HEK293 (cell line): Measurements from ENCODE around the gene KCNAB2.

ENCODE experiments used
- CTCF ChIA-PET: fragments of 350-600 bp; formaldehyde crosslinking; extraction: SDS; loops from one replicate; lab custom pipeline; 2021; ENCODE audit warnings: antibody characterized with exemption; lab: Yijun Ruan, JAX
- POLR2A ChIA-PET: fragments of 300-600 bp; formaldehyde crosslinking; extraction: SDS; loops from one replicate; lab custom pipeline; 2020; ENCODE audit warnings: antibody characterized with exemption, inconsistent platforms; lab: Yijun Ruan, JAX
- H3K27ac ChIP-seq: fragments of 200-500 bp; sonication (Bioruptor generic); 2 replicates; pipeline ENCODE4 v1.5.1; 2014; ENCODE audit warnings: low read depth, low read length, control low read depth, inconsistent platforms; ENCODE audit errors: extremely low read depth
- H3K36me3 ChIP-seq, 2 experiments: fragments of 200-500 bp in 1 of 2; sonication (Bioruptor generic) in 1 of 2; 1 replicate in 1 of 2; 2 replicates in 1 of 2; pipeline ENCODE4 v1.5.1; 2014 to 2017; ENCODE audit warnings: inconsistent platforms in 2 of 2, low read length in 2 of 2; ENCODE audit not compliant: control insufficient read depth in 2 of 2, insufficient read depth in 1 of 2
- H3K4me1 ChIP-seq: fragments of 200-500 bp; sonication (Bioruptor generic); 2 replicates; pipeline ENCODE4 v1.5.1; 2014; ENCODE audit warnings: mild to moderate bottlenecking, low read length, inconsistent platforms; ENCODE audit not compliant: control insufficient read depth, insufficient read depth
- H3K4me3 ChIP-seq: 2 replicates; pipeline ENCODE4 v1.5.1; 2011; ENCODE audit warnings: low read depth, mild to moderate bottlenecking, control low read depth, low read length, moderate library complexity
- H3K9me3 ChIP-seq: fragments of 200-500 bp; sonication (Bioruptor generic); 2 replicates; pipeline ENCODE4 v1.5.1; 2014; ENCODE audit warnings: low read depth, low read length, inconsistent platforms; ENCODE audit not compliant: control insufficient read depth, insufficient read depth
- BCL11B ChIP-seq: fragments of 450-650 bp; formaldehyde crosslinking; IDR thresholded peaks from 2 replicates; pipeline ENCODE4 v1.5.1; 2016; ENCODE audit warnings: low read depth, missing biosample characterization, missing genetic modification characterization
- ELK4 ChIP-seq: IDR thresholded peaks from 2 replicates; pipeline ENCODE4 v1.6.1; 2011; ENCODE audit warnings: mild to moderate bottlenecking, low read depth, low read length, borderline replicate concordance
- FEZF1 ChIP-seq: fragments of 450-650 bp; formaldehyde crosslinking; IDR thresholded peaks from 2 replicates; pipeline ENCODE4 v1.5.1; 2016; ENCODE audit warnings: missing biosample characterization, missing genetic modification characterization
- HOXD13 ChIP-seq: sonication (generic); formaldehyde crosslinking; IDR thresholded peaks from 2 replicates; pipeline ENCODE4 v1.8.0; 2022; ENCODE audit warnings: missing genetic modification reagents, borderline replicate concordance
- KLF1 ChIP-seq: fragments of 450-650 bp; formaldehyde crosslinking; IDR thresholded peaks from 2 replicates; pipeline ENCODE4 v1.5.1; 2016; ENCODE audit warnings: missing biosample characterization, missing genetic modification characterization
- KLF9 ChIP-seq: fragments of 450-650 bp; formaldehyde crosslinking; IDR thresholded peaks from 2 replicates; pipeline ENCODE4 v1.5.1; 2016; ENCODE audit warnings: missing biosample characterization, missing genetic modification characterization, low read depth
- PRDM6 ChIP-seq: fragments of 450-650 bp; formaldehyde crosslinking; IDR thresholded peaks from 2 replicates; pipeline ENCODE4 v1.5.1; 2017; ENCODE audit warnings: missing biosample characterization, missing genetic modification characterization
- ZBTB44 ChIP-seq: fragments of 450-650 bp; IDR thresholded peaks from 2 replicates; pipeline ENCODE4 v1.5.1; 2018; ENCODE audit warnings: missing biosample characterization, mild to moderate bottlenecking, missing genetic modification characterization
- ZBTB48 ChIP-seq: fragments of 450-650 bp; formaldehyde crosslinking; IDR thresholded peaks from 2 replicates; pipeline ENCODE4 v1.5.1; 2016; ENCODE audit warnings: missing biosample characterization, missing genetic modification characterization
- ZBTB8A ChIP-seq: fragments of 450-650 bp; formaldehyde crosslinking; IDR thresholded peaks from 2 replicates; pipeline ENCODE4 v1.5.1; 2016; ENCODE audit warnings: missing biosample characterization, missing genetic modification characterization
- ZFP69B ChIP-seq: fragments of 450-650 bp; formaldehyde crosslinking; IDR thresholded peaks from 2 replicates; pipeline ENCODE4 v1.5.1; 2016; ENCODE audit warnings: missing biosample characterization, missing genetic modification characterization
- ZNF157 ChIP-seq: fragments of 450-650 bp; formaldehyde crosslinking; IDR thresholded peaks from 2 replicates; pipeline ENCODE4 v1.5.1; 2016; ENCODE audit warnings: missing biosample characterization, missing genetic modification characterization
- ZNF175 ChIP-seq: fragments of 450-650 bp; formaldehyde crosslinking; IDR thresholded peaks from 2 replicates; pipeline ENCODE4 v1.5.1; 2016; ENCODE audit warnings: missing biosample characterization, missing genetic modification characterization
- ZNF211 ChIP-seq: fragments of 450-650 bp; formaldehyde crosslinking; IDR thresholded peaks from 2 replicates; pipeline ENCODE4 v1.5.1; 2016; ENCODE audit warnings: low read depth, missing biosample characterization, missing genetic modification characterization
- ZNF214 ChIP-seq: fragments of 450-650 bp; formaldehyde crosslinking; IDR thresholded peaks from 2 replicates; pipeline ENCODE4 v1.5.1; 2017; ENCODE audit warnings: missing biosample characterization, mild to moderate bottlenecking, missing genetic modification characterization, borderline replicate concordance
- ZNF23 ChIP-seq: fragments of 450-650 bp; formaldehyde crosslinking; IDR thresholded peaks from 2 replicates; pipeline ENCODE4 v1.5.1; 2016; ENCODE audit warnings: missing biosample characterization, missing genetic modification characterization, borderline replicate concordance
- ZNF311 ChIP-seq: fragments of 450-650 bp; formaldehyde crosslinking; IDR thresholded peaks from 2 replicates; pipeline ENCODE4 v1.5.1; 2017; ENCODE audit warnings: missing biosample characterization, missing genetic modification characterization, borderline replicate concordance
- ZNF341 ChIP-seq: fragments of 450-650 bp; formaldehyde crosslinking; IDR thresholded peaks from 2 replicates; pipeline ENCODE4; 2016; ENCODE audit warnings: low read depth, missing biosample characterization, missing genetic modification characterization
- ZNF350 ChIP-seq: fragments of 450-650 bp; formaldehyde crosslinking; IDR thresholded peaks from 2 replicates; pipeline ENCODE4 v1.5.0; 2017; ENCODE audit warnings: missing biosample characterization, mild to moderate bottlenecking, missing genetic modification characterization
- ZNF426 ChIP-seq: fragments of 450-650 bp; formaldehyde crosslinking; IDR thresholded peaks from 2 replicates; pipeline ENCODE4 v1.5.1; 2017; ENCODE audit warnings: missing biosample characterization, missing genetic modification characterization, mild to moderate bottlenecking, inconsistent platforms, moderate library complexity
- ZNF514 ChIP-seq: fragments of 450-650 bp; formaldehyde crosslinking; IDR thresholded peaks from 2 replicates; pipeline ENCODE4 v1.5.1; 2016; ENCODE audit warnings: missing biosample characterization, missing genetic modification characterization
- ZNF518A ChIP-seq: fragments of 450-650 bp; formaldehyde crosslinking; conservative IDR thresholded peaks from 2 replicates; pipeline ENCODE4 v1.5.1; 2016; ENCODE audit warnings: low read depth, missing biosample characterization, missing genetic modification characterization
- ZNF544 ChIP-seq: fragments of 450-650 bp; formaldehyde crosslinking; IDR thresholded peaks from 2 replicates; pipeline ENCODE4 v1.5.0; 2017; ENCODE audit warnings: missing biosample characterization, missing genetic modification characterization
- ZNF585B ChIP-seq: fragments of 450-650 bp; formaldehyde crosslinking; IDR thresholded peaks from 2 replicates; pipeline ENCODE4 v1.5.1; 2016; ENCODE audit warnings: missing biosample characterization, missing genetic modification characterization
- ZNF600 ChIP-seq: fragments of 450-650 bp; formaldehyde crosslinking; IDR thresholded peaks from 2 replicates; pipeline ENCODE4 v1.5.1; 2016; ENCODE audit warnings: missing biosample characterization, missing genetic modification characterization
- ZNF623 ChIP-seq: fragments of 450-650 bp; formaldehyde crosslinking; IDR thresholded peaks from 2 replicates; pipeline ENCODE4 v1.5.1; 2016; ENCODE audit warnings: missing biosample characterization, missing genetic modification characterization
- ZNF664 ChIP-seq: fragments of 450-650 bp; formaldehyde crosslinking; IDR thresholded peaks from 2 replicates; pipeline ENCODE4 v1.5.1; 2016; ENCODE audit warnings: missing biosample characterization, missing genetic modification characterization
- ZSCAN23 ChIP-seq: fragments of 450-650 bp; formaldehyde crosslinking; IDR thresholded peaks from 2 replicates; pipeline ENCODE4 v1.5.1; 2016; ENCODE audit warnings: missing biosample characterization, missing genetic modification characterization

KCNAB2 gene

GRCh38 chr1:6126521-6127067 is 80.9 kb downstream of the KCNAB2 start (continued):
- TF ChIP-seq ZNF175 (no peak), ZNF623 (tag by site-specific recombination) (no peak), ZNF311 (tag by site-specific recombination) (no peak)

- no peak overlapping the region for H3K27ac ChIP-seq
- no peaks in the 10 kb centered on the region for H3K36me3 ChIP-seq
- H3K9me3 ChIP-seq: no peaks in the 10 kb centered on the region
- no peaks in the 10 kb centered on the region for H3K4me1 ChIP-seq
- ChIA-PET CTCF (interaction anchor here (0.6 to 1.1 kb wide), 3 partner anchors 19 to 139 kb away, joined by 3 read pairs; no protein-coding TSS in a partner anchor), POLR2A (interaction anchor here (0.6 kb wide), 3 partner anchors 200 to 1947 kb away, joined by 3 to 4 read pairs (median 3); no protein-coding TSS in a partner anchor)
- no peak overlapping the region for H3K4me3 ChIP-seq
- TF ChIP-seq ZNF518A (tag by site-specific recombination) (no peak), HOXD13 (no peak), ZSCAN23 (tag by site-specific recombination) (no peak), KLF9 (tag by site-specific recombination) (peak; percentile 73), PRDM6 (tag by site-specific recombination) (no peak), ZNF426 (no peak), ZBTB48 (tag by site-specific recombination) (no peak), ZNF157 (tag by site-specific recombination) (no peak), ZNF23 (tag by site-specific recombination) (no peak), ZNF544 (tag by site-specific recombination) (no peak), ZNF350 (tag by site-specific recombination) (no peak), ZNF585B (no peak), ELK4 (no peak), ZNF600 (tag by site-specific recombination) (peak; percentile 88), ZNF514 (tag by site-specific recombination) (no peak), ZFP69B (tag by site-specific recombination) (no peak), ZBTB44 (no peak), ZNF664 (no peak), BCL11B (tag by site-specific recombination) (no peak), ZNF341 (tag by site-specific recombination) (no peak), ZNF214 (no peak), KLF1 (tag by site-specific recombination) (peak; percentile 93), ZBTB8A (tag by site-specific recombination) (peak; percentile 55; the same call in 1 of the 2 replicates), FEZF1 (tag by site-specific recombination) (no peak), ZNF211 (tag by site-specific recombination) (no peak)
Observed at GRCh38 chr1:6127587-6128163, 82.0 kb downstream of the KCNAB2 start.
